ENCODE results near the gene PUS10. TPM values are rescaled to one million over a fixed set of nuclear protein-coding genes. Genes with fewer than 3 reads are reported as not detected.
"Not testable (repeated sequence)": the region's sequence is repeated elsewhere in the genome, so short reads cannot be mapped to it uniquely, and the experiment has no call there.

PUS10 gene
- total RNA-seq, 1 donor from 2014 or later, result 5.6 TPM

DNA sequence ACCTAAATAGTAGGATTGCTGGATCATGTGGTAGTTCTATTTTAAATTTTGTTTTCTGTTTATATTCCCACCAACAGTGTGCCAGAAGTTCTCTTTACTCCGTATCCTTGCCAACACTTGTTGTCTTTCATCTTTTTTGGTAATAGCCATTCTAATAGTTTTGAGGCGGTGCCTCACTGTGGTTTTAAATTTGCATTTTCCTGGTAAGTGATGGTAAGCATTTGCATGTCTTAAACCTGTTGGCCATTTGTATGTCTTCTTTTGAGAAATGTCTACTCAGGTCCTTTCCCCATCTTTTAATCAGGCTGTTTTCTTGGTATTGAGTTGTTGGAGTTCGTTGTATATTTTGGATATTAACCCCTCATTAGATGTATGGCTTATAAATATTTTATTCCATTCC is 85.1 kb downstream of the PUS10 start:
- DNase-seq, result no peak

DNA sequence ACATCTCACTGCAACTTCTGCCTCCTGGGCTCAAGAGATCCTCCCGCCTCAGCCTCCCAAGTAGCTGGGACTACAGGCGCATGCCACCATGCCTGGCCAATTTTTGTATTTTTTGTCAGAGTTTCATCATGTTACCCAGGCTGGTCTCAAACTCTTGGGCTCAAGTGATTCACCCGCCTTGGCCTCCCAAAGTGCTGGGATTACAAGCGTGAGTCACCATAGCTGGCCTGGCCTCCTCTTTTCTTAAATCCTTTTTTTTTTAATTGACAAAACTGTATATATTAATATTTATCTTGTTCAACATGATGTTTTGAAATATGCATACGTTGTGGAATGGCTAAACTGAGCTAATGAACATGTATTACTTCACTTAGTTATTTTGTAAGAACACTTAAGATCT is 86.0 kb downstream of the PUS10 start:
- DNase-seq, result not testable (repeated sequence)

DNA sequence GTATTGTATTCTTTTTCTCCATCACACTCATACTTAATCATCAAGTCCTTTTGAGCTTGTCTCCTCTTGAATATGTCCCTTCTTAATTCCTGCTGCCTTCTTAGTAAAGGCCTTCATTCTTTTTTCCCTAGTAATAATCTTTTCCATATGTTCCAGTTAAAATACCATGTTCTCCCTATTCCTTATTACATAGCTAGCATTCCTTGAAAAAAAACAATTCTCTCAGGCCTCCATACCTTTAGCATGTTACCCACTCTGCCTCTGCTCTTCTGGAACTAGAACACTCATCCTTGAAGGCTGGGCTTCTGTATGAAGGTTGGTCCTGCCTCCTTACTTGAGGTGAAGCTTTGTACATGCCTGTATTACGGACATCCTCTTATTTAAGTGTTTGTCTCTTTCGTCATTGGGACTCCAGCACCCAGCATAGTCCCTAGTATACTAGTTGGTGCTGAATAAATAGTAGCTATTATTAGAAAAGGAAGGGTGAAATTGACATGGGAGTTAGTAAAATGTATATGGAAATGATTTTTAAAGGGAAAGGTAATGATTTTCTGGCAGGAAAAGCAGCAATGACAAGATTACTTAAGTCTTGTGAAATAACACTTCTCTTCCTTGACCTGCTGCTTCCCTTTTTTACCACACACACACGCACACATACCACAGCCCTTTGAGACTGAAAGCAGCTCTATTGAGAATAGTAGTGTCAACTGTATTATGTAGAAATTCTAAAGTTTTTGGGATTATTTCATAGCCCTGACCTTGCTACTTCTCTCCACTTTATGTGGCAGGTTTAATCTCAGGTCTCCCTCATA is 91.1 kb downstream of the PUS10 start:
- DNase-seq, result no peak

- DNase-seq, result no peak
Observed at GRCh38 chr2:60925994-60926740, 91.9 kb downstream of the PUS10 start.

DNA sequence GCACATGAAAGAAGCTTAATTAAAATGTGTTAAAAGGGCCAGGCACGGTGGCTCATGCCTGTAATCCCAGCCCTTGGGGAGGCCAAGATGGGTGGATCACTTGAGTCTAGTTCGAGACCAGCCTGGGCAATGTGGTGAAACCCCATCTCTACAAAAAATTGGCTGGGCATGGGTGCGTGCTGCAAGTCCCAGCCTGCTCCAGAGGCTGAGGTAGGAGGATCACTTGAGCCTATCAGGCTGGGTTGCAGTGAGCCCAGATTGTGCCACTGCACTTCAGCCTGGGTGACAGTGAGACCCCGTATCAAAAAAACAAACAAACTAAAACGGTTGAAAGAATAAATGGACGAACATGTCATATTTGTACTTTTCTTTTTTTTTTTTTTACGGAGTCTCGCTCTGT is 110.7 kb downstream of the PUS10 start:
- DNase-seq, result no peak

DNA sequence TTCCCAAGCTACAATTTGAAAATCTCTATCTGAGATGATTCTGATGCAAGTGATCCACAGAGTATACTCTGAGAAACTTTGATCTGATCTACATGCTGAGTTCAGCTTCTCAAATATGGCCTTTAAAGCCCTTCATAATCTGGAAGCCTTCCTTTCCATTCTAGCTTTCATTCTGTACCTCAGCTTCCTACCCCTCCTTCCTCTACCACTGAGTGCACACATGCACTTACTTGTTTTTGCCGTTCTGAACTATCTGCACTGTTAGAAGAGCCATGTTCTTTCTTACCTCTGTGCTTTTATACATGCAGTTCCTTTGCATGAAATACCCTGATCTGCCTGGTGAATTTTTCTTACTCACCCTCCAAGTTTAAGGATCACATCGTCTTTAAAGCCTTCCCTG is 111.7 kb downstream of the PUS10 start:
- no peak for DNase-seq

GRCh38 chr2:60905867-60906266 is 112.2 kb downstream of the PUS10 start:
- not testable (repeated sequence) for DNase-seq

GRCh38 chr2:60901296-60901695 is 116.8 kb downstream of the PUS10 start:
- not testable (repeated sequence) for DNase-seq

DNA sequence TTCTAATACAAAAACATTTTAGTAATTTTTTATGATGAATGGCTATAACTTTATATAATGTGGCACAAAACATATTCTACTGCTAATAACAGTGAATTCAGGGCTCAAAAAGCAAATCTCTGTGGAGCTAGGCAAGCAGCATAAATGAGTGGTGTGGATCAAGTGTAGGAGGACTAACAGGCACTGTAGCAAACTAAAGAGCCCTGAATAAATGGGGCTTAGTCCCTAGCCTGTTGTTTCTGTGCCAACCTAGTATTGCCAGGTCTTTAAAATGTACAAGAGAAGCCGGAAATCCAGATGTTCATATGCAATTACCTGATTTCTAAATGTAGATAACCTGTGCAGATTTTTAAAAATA is 118.2 kb downstream of the PUS10 start:
- no peak for DNase-seq

DNA sequence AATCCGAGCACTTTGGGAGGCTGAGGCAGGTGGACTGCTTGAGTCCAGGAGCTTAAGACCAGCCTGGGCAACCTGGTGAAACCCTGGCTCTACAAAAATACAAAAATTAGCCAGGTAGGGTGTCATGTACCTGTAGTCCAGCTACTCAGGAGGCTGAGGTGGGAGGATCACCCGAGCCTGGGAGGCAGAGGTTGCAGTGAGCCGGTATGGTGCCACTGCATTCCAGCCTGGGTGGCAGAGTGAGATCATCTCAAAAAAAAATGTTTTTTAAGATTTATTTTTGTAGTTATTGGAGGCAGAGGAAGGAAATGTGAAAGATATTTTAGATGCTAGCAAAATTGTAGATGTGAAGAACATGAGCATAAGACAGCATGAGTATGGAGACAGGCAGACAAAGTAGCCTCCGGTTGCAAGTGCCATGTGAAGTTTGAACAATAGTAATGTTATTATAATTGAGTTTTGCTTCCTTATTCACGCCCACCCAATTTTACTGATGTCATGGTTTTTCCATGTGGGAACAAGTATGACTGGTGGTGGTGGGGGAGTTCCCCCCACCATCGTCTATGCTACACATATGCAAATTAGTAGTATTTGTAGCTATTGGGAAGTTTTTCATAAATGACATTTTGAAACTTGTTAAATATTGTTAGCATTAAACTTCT is 118.7 kb downstream of the PUS10 start:
- no peak for DNase-seq

- DNase-seq, result no peak
Observed at GRCh38 chr2:60898567-60898966, 119.5 kb downstream of the PUS10 start.

Small RNA genes lying within 50 kb of the gene (small RNA-seq; reads per million reads assigned to genes)
- gene RNA5SP95 (ENCODE audit: low replicate concordance) (not detected), gene RNU4-51P (ENCODE audit: low replicate concordance) (not detected)

Other genes starting within 250 kb of the PUS10 start
- gene REL, start 136.7 kb downstream of the PUS10 start, total RNA-seq, result 28.7 TPM
- gene PEX13, start 535 bp downstream of the PUS10 start, total RNA-seq, result 35.2 TPM
- gene SANBR, start 47.6 kb upstream of the PUS10 start, total RNA-seq, result 15.6 TPM
- 9.2 TPM for gene C2orf74, start 143.9 kb upstream of the PUS10 start, total RNA-seq